CD4-positive, alpha-beta memory T cell (primary cell): Measurements from ENCODE around the gene ODF2. TPM values are rescaled to one million over a fixed set of nuclear protein-coding genes. Genes with fewer than 3 reads are reported as not detected.

ENCODE experiments used
- CTCF ChIA-PET: fragments of 350-600 bp; sonication (Branson Sonifier 250); formaldehyde crosslinking; loops from one replicate; lab custom pipeline; 2021; ENCODE audit warnings: inconsistent platforms; ENCODE audit not compliant: partially characterized antibody; lab: Charles Lee
- POLR2A ChIA-PET: fragments of 350-600 bp; sonication (Branson Sonifier 250); formaldehyde crosslinking; loops from one replicate; lab custom pipeline; 2021; ENCODE audit not compliant: partially characterized antibody; lab: Charles Lee
- DNase-seq, 5 donors: peaks; one replicate each; pipeline versions ENCODE4 v3.0.0 to v3.0.0-alpha.2; 2020 to 2022; ENCODE audit warnings: mixed read lengths in 1 of 5
- H3K27ac ChIP-seq: one replicate; pipeline ENCODE4 v1.7.0; 2013; ENCODE audit warnings: low read depth, low read length
- H3K27me3 ChIP-seq: 2 replicates; pipeline ENCODE4 v1.7.0; 2013; ENCODE audit warnings: mild to moderate bottlenecking, low read length, moderate library complexity; ENCODE audit not compliant: insufficient read depth
- H3K36me3 ChIP-seq: 2 replicates; pipeline ENCODE4 v1.7.0; 2013; ENCODE audit warnings: mild to moderate bottlenecking, low read length, moderate library complexity; ENCODE audit not compliant: insufficient read depth
- H3K4me1 ChIP-seq: 2 replicates; pipeline ENCODE4 v1.7.0; 2013; ENCODE audit warnings: mild to moderate bottlenecking, low read length, moderate library complexity; ENCODE audit not compliant: insufficient read depth
- H3K4me3 ChIP-seq, 2 donors: one replicate each; pipeline ENCODE4 v1.7.0; 2013; ENCODE audit warnings: low read length in 2 of 2, mild to moderate bottlenecking in 1 of 2
- H3K9me3 ChIP-seq, 2 donors: one replicate each; pipeline ENCODE4 v1.7.0; 2013; ENCODE audit warnings: low read length in 2 of 2, control low read depth in 1 of 2; ENCODE audit not compliant: control insufficient read depth in 1 of 2
- H3K27ac Mint-ChIP-seq, 7 donors: one replicate each; pipeline ENCODE4 v1.8.0; 2020 to 2021; ENCODE audit warnings: mixed read lengths in 7 of 7, mild to moderate bottlenecking in 6 of 7, inconsistent platforms in 3 of 7, moderate library complexity in 3 of 7
- H3K27me3 Mint-ChIP-seq, 2 donors: one replicate each; pipeline ENCODE4 v1.8.0; 2020 to 2021; ENCODE audit warnings: mixed read lengths in 2 of 2
- H3K36me3 Mint-ChIP-seq, 2 donors: one replicate each; pipeline ENCODE4 v1.8.0; 2020 to 2021; ENCODE audit warnings: mixed read lengths in 2 of 2, inconsistent platforms in 1 of 2, mild to moderate bottlenecking in 1 of 2
- H3K4me1 Mint-ChIP-seq, 4 donors: one replicate each; pipeline ENCODE4 v1.8.0; 2020 to 2021; ENCODE audit warnings: mixed read lengths in 4 of 4, mild to moderate bottlenecking in 1 of 4
- H3K4me3 Mint-ChIP-seq, 8 donors: one replicate each; pipeline ENCODE4 v1.8.0; 2020 to 2021; ENCODE audit warnings: mixed read lengths in 8 of 8, mild to moderate bottlenecking in 7 of 8, moderate library complexity in 6 of 8, inconsistent platforms in 3 of 8
- H3K9me3 Mint-ChIP-seq, 8 donors: one replicate each; pipeline ENCODE4 v1.8.0; 2020 to 2021; ENCODE audit warnings: mixed read lengths in 8 of 8, mild to moderate bottlenecking in 5 of 8, inconsistent platforms in 3 of 8, moderate library complexity in 1 of 8
- intact Hi-C: fragments of 100-400 bp; cut with micrococcal nuclease; formaldehyde crosslinking; loops from one replicate; pipeline ENCODE4 v1.15.1; 2023
- polyA plus RNA-seq, 2 donors: library from polyadenylated mRNA; unstranded; fragments of 300-500 nt; fragmentation: Illumina TruSeq; gene quantifications; one replicate each; pipeline ENCODE4 v1.2.3, GENCODE V29; 2021
- total RNA-seq, 2 experiments: library from RNA; stranded (reverse); gene quantifications; one replicate each; pipeline ENCODE4 v1.2.3, GENCODE V29; 2021

Gene ODF2
- total and polyA plus RNA-seq, 4 experiments from 2014 or later, result 10.0 to 33.6 (median 28.5) TPM

- Mint-ChIP-seq H3K9me3 (no peaks in the 10 kb centered on the region), H3K4me1 (no peaks in the 10 kb centered on the region), H3K36me3 (peaks cover 39 to 62% of the 10 kb centered on the region in 2 donors), H3K27ac (no peak overlapping the region), H3K4me3 (no peak overlapping the region), H3K27me3 (no peaks in the 10 kb centered on the region)
- CTCF ChIA-PET, result interaction anchor here (0.7 kb wide), 1 partner anchor 368 kb away, joined by 3 read pairs; no protein-coding TSS in a partner anchor
- no peaks in the 10 kb centered on the region for H3K27me3 ChIP-seq
- H3K27ac ChIP-seq, result no peak overlapping the region
- intact Hi-C loops, result no loop called here
- peaks cover 49% of the 10 kb centered on the region for H3K36me3 ChIP-seq
- no peaks in the 10 kb centered on the region for H3K9me3 ChIP-seq
- no peak overlapping the region for H3K4me3 ChIP-seq
- no peak for DNase-seq
- POLR2A ChIA-PET, result interaction anchor here (1.0 kb wide), 1 partner anchor 59 kb away, joined by 4 read pairs; no protein-coding TSS in a partner anchor
- H3K4me1 ChIP-seq, result no peaks in the 10 kb centered on the region
Measured at GRCh38 chr9:128494108-128494745, 38.4 kb downstream of the ODF2 start.

GRCh38 chr9:128494746-128495129 lies 38.9 kb downstream of the ODF2 start:
- Histone ChIP-seq H3K27me3 (no peaks in the 10 kb centered on the region), H3K9me3 (no peaks in the 10 kb centered on the region), H3K36me3 (peaks cover 48% of the 10 kb centered on the region), H3K4me3 (no peak overlapping the region), H3K4me1 (no peaks in the 10 kb centered on the region), H3K27ac (no peak overlapping the region)
- DNase-seq, result no peak
- ChIA-PET CTCF (interaction anchor here (0.6 to 1.0 kb wide), 2 partner anchors 13 to 75 kb away, joined by 3 to 4 read pairs; no protein-coding TSS in a partner anchor), POLR2A (no interaction called here)
- no peaks in the 10 kb centered on the region for H3K9me3 Mint-ChIP-seq
- no peaks in the 10 kb centered on the region for H3K4me1 Mint-ChIP-seq
- peak overlapping the region in 1 of 7 donors; percentile 74 for H3K27ac Mint-ChIP-seq
- no peaks in the 10 kb centered on the region for H3K27me3 Mint-ChIP-seq
- no peak overlapping the region for H3K4me3 Mint-ChIP-seq
- H3K36me3 Mint-ChIP-seq, result peaks cover 37 to 62% of the 10 kb centered on the region in 2 donors
- intact Hi-C loops, result no loop called here

- Mint-ChIP-seq H3K4me1 (no peaks in the 10 kb centered on the region), H3K36me3 (peaks cover 40 to 62% of the 10 kb centered on the region in 2 donors), H3K27me3 (no peaks in the 10 kb centered on the region), H3K9me3 (no peaks in the 10 kb centered on the region), H3K4me3 (no peak overlapping the region), H3K27ac (peak overlapping the region in 3 of 7 donors; percentile 22 to 53 (median 32))
- peaks cover 50% of the 10 kb centered on the region for H3K36me3 ChIP-seq
- no peaks in the 10 kb centered on the region for H3K4me1 ChIP-seq
- no peak overlapping the region for H3K4me3 ChIP-seq
- POLR2A ChIA-PET, result no interaction called here
- intact Hi-C loops, result no loop called here
- no peak for DNase-seq
- no peaks in the 10 kb centered on the region for H3K27me3 ChIP-seq
- CTCF ChIA-PET, result interaction anchor here (0.6 to 1.0 kb wide), 2 partner anchors 13 to 75 kb away, joined by 3 to 4 read pairs; no protein-coding TSS in a partner anchor
- H3K27ac ChIP-seq, result no peak overlapping the region
- H3K9me3 ChIP-seq, result no peaks in the 10 kb centered on the region
Measured at GRCh38 chr9:128495296-128495695, 39.5 kb downstream of the ODF2 start.

GRCh38 chr9:128495804-128496417 lies 40.1 kb downstream of the ODF2 start:
- Histone ChIP-seq H3K4me3 (no peak overlapping the region), H3K9me3 (no peaks in the 10 kb centered on the region), H3K36me3 (peaks cover 50% of the 10 kb centered on the region), H3K27me3 (no peaks in the 10 kb centered on the region), H3K27ac (no peak overlapping the region), H3K4me1 (no peaks in the 10 kb centered on the region)
- DNase-seq, result no peak
- Mint-ChIP-seq H3K9me3 (no peaks in the 10 kb centered on the region), H3K27ac (peak overlapping the region in 1 of 7 donors; percentile 48), H3K36me3 (peaks cover 36 to 65% of the 10 kb centered on the region in 2 donors), H3K4me1 (no peaks in the 10 kb centered on the region), H3K27me3 (no peaks in the 10 kb centered on the region), H3K4me3 (no peak overlapping the region)
- ChIA-PET POLR2A (no interaction called here), CTCF (interaction anchor here (1.0 to 1.1 kb wide), 2 partner anchors 57 to 76 kb away, joined by 3 read pairs; no protein-coding TSS in a partner anchor)
- intact Hi-C loops, result no loop called here

DNA sequence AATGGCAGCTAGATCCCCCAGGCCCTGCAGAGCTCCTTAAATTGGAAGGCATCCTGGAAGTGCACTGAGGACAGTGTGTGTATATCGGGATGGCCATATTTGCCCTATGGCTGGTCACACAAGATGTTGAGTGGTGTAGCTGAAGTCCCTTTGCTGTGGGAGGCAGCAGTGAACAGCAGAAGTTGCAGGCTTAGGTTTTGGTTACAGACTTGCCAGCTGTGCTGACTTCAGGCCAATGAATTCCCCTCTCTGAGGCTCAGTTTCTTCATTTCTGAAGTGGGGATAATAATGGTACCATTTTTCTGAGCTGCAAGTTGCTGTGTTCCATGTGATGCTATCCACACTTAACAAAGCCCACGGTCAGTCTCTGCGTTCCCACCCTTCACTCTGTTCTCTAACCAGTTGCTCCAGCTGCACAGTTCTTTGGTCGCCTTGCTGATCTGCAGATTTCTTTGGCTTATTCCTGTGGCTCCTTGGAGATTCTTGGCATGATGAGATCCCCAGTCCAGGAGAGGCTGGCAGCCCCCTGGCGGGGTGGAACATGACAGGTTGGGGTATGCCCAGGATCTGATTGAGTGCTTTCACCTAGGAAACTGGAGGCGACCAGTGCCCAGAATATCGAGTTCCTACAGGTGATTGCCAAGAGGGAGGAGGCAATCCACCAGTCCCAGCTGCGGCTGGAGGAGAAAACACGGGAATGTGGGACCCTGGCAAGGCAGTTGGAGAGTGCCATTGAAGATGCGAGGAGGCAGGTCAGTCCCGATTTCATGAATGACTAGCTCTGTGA lies 42.2 kb downstream of the ODF2 start:
- no peaks in the 10 kb centered on the region for H3K27me3 ChIP-seq
- H3K27ac ChIP-seq, result no peak overlapping the region
- no peak overlapping the region for H3K27ac Mint-ChIP-seq
- no peaks in the 10 kb centered on the region for H3K4me1 ChIP-seq
- H3K9me3 ChIP-seq, result no peaks in the 10 kb centered on the region
- peaks cover 42% of the 10 kb centered on the region for H3K36me3 ChIP-seq
- peaks cover 29 to 61% of the 10 kb centered on the region in 2 donors for H3K36me3 Mint-ChIP-seq
- no peak overlapping the region for H3K4me3 Mint-ChIP-seq
- DNase-seq, result no peak
- intact Hi-C loops, result no loop called here
- no peaks in the 10 kb centered on the region for H3K9me3 Mint-ChIP-seq
- ChIA-PET CTCF (no interaction called here), POLR2A (interaction anchor here (0.8 kb wide), 1 partner anchor 54 kb away, joined by 3 read pairs; the partner anchor contains the start of gene SPTAN1)
- H3K27me3 Mint-ChIP-seq, result no peaks in the 10 kb centered on the region
- no peaks in the 10 kb centered on the region for H3K4me1 Mint-ChIP-seq
- no peak overlapping the region for H3K4me3 ChIP-seq

GRCh38 chr9:128498911-128499310 lies 43.1 kb downstream of the ODF2 start:
- ChIA-PET POLR2A (no interaction called here), CTCF (no interaction called here)
- no peaks in the 10 kb centered on the region for H3K9me3 ChIP-seq
- H3K36me3 ChIP-seq, result peaks cover 42% of the 10 kb centered on the region
- Mint-ChIP-seq H3K4me1 (peaks cover 0 to 7% (median 3%) of the 10 kb centered on the region in 4 donors), H3K36me3 (peaks cover 23 to 57% of the 10 kb centered on the region in 2 donors), H3K27ac (no peak overlapping the region), H3K27me3 (no peaks in the 10 kb centered on the region), H3K9me3 (no peaks in the 10 kb centered on the region), H3K4me3 (no peak overlapping the region)
- intact Hi-C loops, result no loop called here
- no peak overlapping the region for H3K27ac ChIP-seq
- peaks cover 2% of the 10 kb centered on the region for H3K4me1 ChIP-seq
- DNase-seq, result no peak
- H3K27me3 ChIP-seq, result no peaks in the 10 kb centered on the region
- no peak overlapping the region for H3K4me3 ChIP-seq

GRCh38 chr9:128499920-128500319 lies 44.1 kb downstream of the ODF2 start:
- no peak overlapping the region for H3K4me3 ChIP-seq
- no peaks in the 10 kb centered on the region for H3K27me3 ChIP-seq
- H3K27ac ChIP-seq, result no peak overlapping the region
- Mint-ChIP-seq H3K27ac (peak overlapping the region in 3 of 7 donors; percentile 2 to 56 (median 29)), H3K27me3 (no peaks in the 10 kb centered on the region), H3K9me3 (no peaks in the 10 kb centered on the region), H3K36me3 (peaks cover 20 to 52% of the 10 kb centered on the region in 2 donors), H3K4me1 (peaks cover 0 to 16% (median 4%) of the 10 kb centered on the region in 4 donors), H3K4me3 (no peak overlapping the region)
- H3K36me3 ChIP-seq, result peaks cover 33% of the 10 kb centered on the region
- intact Hi-C loops, result loop anchor here (10.0 kb wide), 1 partner anchor 135 kb away; no protein-coding TSS in a partner anchor
- CTCF ChIA-PET, result no interaction called here
- peaks cover 4% of the 10 kb centered on the region for H3K4me1 ChIP-seq
- no peak for DNase-seq
- H3K9me3 ChIP-seq, result no peaks in the 10 kb centered on the region
- POLR2A ChIA-PET, result no interaction called here
